Measurements from ENCODE around the gene KRTAP3-2.

- TF ChIP-seq TCF12 (IDR thresholded peaks at IDR 0.05; ENCODE audit: low read depth) (no peak), EGR1 (IDR thresholded peaks at IDR 0.05) (no peak), TAF1 (IDR thresholded peaks at IDR 0.05; ENCODE audit: low read depth) (no peak), MAX (IDR thresholded peaks at IDR 0.05) (no peak), CEBPB (IDR thresholded peaks at IDR 0.05) (no peak), EP300 (IDR thresholded peaks at IDR 0.05; ENCODE audit: borderline replicate concordance) (no peak)
Measured at GRCh38 chr17:41002814-41003213, 3.1 kb upstream of the KRTAP3-2 start.
